HG02981 (cell line): ENCODE data around the gene RWDD4.

Experiments used
- ATAC-seq: cut with Tn5 transposase; IDR thresholded peaks from one replicate; pipeline ENCODE4 v1.9.1; 2021; ENCODE audit warnings: mild to moderate bottlenecking, moderate library complexity; ENCODE audit not compliant: unreplicated experiment

The RWDD4 gene

GRCh38 chr4:183602557-183603027 lies 56.4 kb downstream of the RWDD4 start:
- ATAC-seq, result no peak

- ATAC-seq, result no peak
Observed at GRCh38 chr4:183601381-183601780, 57.6 kb downstream of the RWDD4 start.

GRCh38 chr4:183600189-183600685 lies 58.7 kb downstream of the RWDD4 start:
- no peak for ATAC-seq

- ATAC-seq, result peak; percentile 79
Observed at GRCh38 chr4:183599690-183600089, 59.3 kb downstream of the RWDD4 start.

GRCh38 chr4:183599284-183599683 lies 59.7 kb downstream of the RWDD4 start:
- peak; percentile 41 for ATAC-seq

- ATAC-seq, result no peak
Observed at GRCh38 chr4:183596067-183596757, 62.8 kb downstream of the RWDD4 start.

- ATAC-seq, result no peak
Observed at GRCh38 chr4:183594823-183595222, 64.2 kb downstream of the RWDD4 start.

- no peak for ATAC-seq
Observed at GRCh38 chr4:183591301-183591700, 67.7 kb downstream of the RWDD4 start.
